GM23338 (cell line): ENCODE measurements around the gene MAST2. TPM values are rescaled to one million over a fixed set of nuclear protein-coding genes. Genes with fewer than 3 reads are reported as not detected.

Experiments used
- ATAC-seq: fragments of 200-7000 bp; cut with Tn5 transposase; 3 replicates; pipeline ENCODE4 v1.9.1; 2020
- DNase-seq: peaks from one replicate; pipeline ENCODE4 v3.0.0-alpha.2; 2015; ENCODE audit warnings: low spot score
- H2AFZ ChIP-seq: fragments of 200-600 bp; sonication (generic); 2 replicates; pipeline ENCODE4 v1.8.0; 2016; ENCODE audit warnings: antibody characterized with exemption, mild to moderate bottlenecking, moderate library complexity
- H3F3A ChIP-seq: fragments of 200-600 bp; sonication (generic); replicated peaks from 2 replicates; pipeline ENCODE4 v1.8.0; 2017; ENCODE audit warnings: antibody characterized with exemption, mixed run types, low read depth
- H3K27ac ChIP-seq: fragments of 200-600 bp; sonication (generic); 2 replicates; pipeline ENCODE4 v1.6.1; 2016; ENCODE audit warnings: low read depth
- H3K27me3 ChIP-seq: fragments of 200-600 bp; sonication (generic); 2 replicates; pipeline ENCODE4 v1.8.0; 2016; ENCODE audit warnings: mild to moderate bottlenecking, mixed run types, moderate library complexity; ENCODE audit not compliant: insufficient read depth
- H3K36me3 ChIP-seq: fragments of 200-600 bp; sonication (generic); 2 replicates; pipeline ENCODE4 v1.8.0; 2016; ENCODE audit warnings: mild to moderate bottlenecking; ENCODE audit not compliant: insufficient read depth
- H3K4me1 ChIP-seq: fragments of 200-600 bp; sonication (generic); 2 replicates; pipeline ENCODE4 v1.8.0; 2016; ENCODE audit warnings: mild to moderate bottlenecking, moderate library complexity; ENCODE audit not compliant: insufficient read depth
- H3K4me2 ChIP-seq: fragments of 200-600 bp; sonication (generic); 2 replicates; pipeline ENCODE4 v1.7.1; 2017; ENCODE audit warnings: mixed run types
- H3K4me3 ChIP-seq: fragments of 200-600 bp; sonication (generic); 2 replicates; pipeline ENCODE4 v1.6.1; 2016; ENCODE audit warnings: mixed run types
- H3K79me2 ChIP-seq: fragments of 200-600 bp; sonication (generic); replicated peaks from 2 replicates; pipeline ENCODE4 v1.8.0; 2017; ENCODE audit warnings: mild to moderate bottlenecking; ENCODE audit not compliant: insufficient read depth
- H3K9me2 ChIP-seq: fragments of 200-600 bp; sonication (generic); 2 replicates; pipeline ENCODE4 v1.8.0; 2017; ENCODE audit not compliant: insufficient read depth
- H4K20me1 ChIP-seq: fragments of 200-600 bp; sonication (generic); replicated peaks from 2 replicates; pipeline ENCODE4 v1.8.0; 2017; ENCODE audit warnings: mild to moderate bottlenecking; ENCODE audit not compliant: insufficient read depth
- H3K27ac Mint-ChIP-seq: 2 replicates; pipeline ENCODE4 v1.8.0; 2020; ENCODE audit warnings: inconsistent platforms, mild to moderate bottlenecking, moderate library complexity, mixed read lengths
- H3K27me3 Mint-ChIP-seq: 3 replicates; pipeline ENCODE4 v1.8.0; 2022; ENCODE audit warnings: low read depth, mild to moderate bottlenecking, moderate library complexity, mixed read lengths, inconsistent platforms; ENCODE audit not compliant: insufficient read depth, poor library complexity
- H3K36me3 Mint-ChIP-seq: 3 replicates; pipeline ENCODE4 v1.8.0; 2021; ENCODE audit warnings: low read depth, mild to moderate bottlenecking, inconsistent platforms, moderate library complexity, mixed read lengths
- H3K4me1 Mint-ChIP-seq: 3 replicates; pipeline ENCODE4 v1.8.0; 2020; ENCODE audit warnings: mild to moderate bottlenecking, inconsistent platforms, mixed read lengths
- H3K4me3 Mint-ChIP-seq: 3 replicates; pipeline ENCODE4 v1.8.0; 2021; ENCODE audit warnings: moderate library complexity, mild to moderate bottlenecking, inconsistent platforms, mixed read lengths
- H3K9me3 Mint-ChIP-seq: 3 replicates; pipeline ENCODE4 v1.8.0; 2020; ENCODE audit warnings: moderate library complexity, mild to moderate bottlenecking, inconsistent platforms, mixed read lengths
- CREB1 ChIP-seq: fragments of 250-450 bp; sonication (Bioruptor Pico); IDR thresholded peaks from 2 replicates; pipeline ENCODE4 v1.5.0; 2020; ENCODE audit warnings: low read depth, mild to moderate bottlenecking, moderate library complexity
- CTCF ChIP-seq, 2 experiments: fragments of 200-600 bp in 1 of 2; sonication (generic) in 1 of 2; conservative IDR thresholded peaks; 2 replicates each; pipeline versions ENCODE4 v1.5.1 to v1.6.1; 2016 to 2017; ENCODE audit warnings: antibody characterized with exemption in 2 of 2, low read depth in 2 of 2, mild to moderate bottlenecking in 2 of 2, moderate library complexity in 1 of 2
- EZH2phosphoT487 ChIP-seq: fragments of 200-600 bp; sonication (generic); IDR thresholded peaks from one replicate; pipeline ENCODE4 v1.8.1; 2018; ENCODE audit warnings: antibody characterized with exemption; ENCODE audit not compliant: unreplicated experiment
- JUNB ChIP-seq: IDR thresholded peaks from one replicate; pipeline ENCODE4 v1.6.1; 2016; ENCODE audit warnings: antibody characterized with exemption; ENCODE audit not compliant: unreplicated experiment
- NANOG ChIP-seq: IDR thresholded peaks from 2 replicates; pipeline ENCODE4 v1.6.1; 2016; ENCODE audit warnings: antibody characterized with exemption, borderline replicate concordance
- STAT1 ChIP-seq: IDR thresholded peaks from one replicate; pipeline ENCODE4 v1.6.1; 2016; ENCODE audit warnings: antibody characterized with exemption; ENCODE audit not compliant: unreplicated experiment
- ZNF114 ChIP-seq: fragments of 250-450 bp; sonication (Bioruptor Pico); IDR thresholded peaks from 2 replicates; pipeline ENCODE4 v1.5.0; 2020; ENCODE audit warnings: mild to moderate bottlenecking, moderate library complexity
- ZNF331 ChIP-seq: fragments of 250-450 bp; sonication (Bioruptor Pico); IDR thresholded peaks from 2 replicates; pipeline ENCODE4 v1.5.0; 2020; ENCODE audit warnings: low read depth, mild to moderate bottlenecking, moderate library complexity
- ZNF462 ChIP-seq: fragments of 250-450 bp; sonication (Bioruptor Pico); IDR thresholded peaks from 2 replicates; pipeline ENCODE4 v1.5.0; 2020; ENCODE audit warnings: mild to moderate bottlenecking, moderate library complexity
- polyA plus RNA-seq: library from polyadenylated mRNA; unstranded; fragments of >200 nt; fragmentation: Nextera tagmentation; extraction: Ambion mirVana; gene quantifications from 2 replicates; pipeline ENCODE4 v1.2.1, GENCODE V29; 2016
- total RNA-seq: library from RNA; depleted of rRNA; stranded (reverse); fragments of >200 nt; shearing (Covaris generic); gene quantifications from 2 replicates; pipeline ENCODE4 v1.2.3, GENCODE V29; 2014

Gene MAST2
- total and polyA plus RNA-seq, 2 experiments from 2014 or later, result 11.5 to 57.7 TPM

GRCh38 chr1:45979778-45980176, 176.4 kb downstream of the MAST2 start:
- Mint-ChIP-seq H3K4me3 (no peak overlapping the region), H3K27ac (no peak overlapping the region), H3K27me3 (peaks cover 2% of the 10 kb centered on the region), H3K9me3 (no peaks in the 10 kb centered on the region; the same call in 2 of the 3 replicates), H3K4me1 (no peaks in the 10 kb centered on the region), H3K36me3 (peaks cover 3% of the 10 kb centered on the region; the same call in 2 of the 3 replicates)
- DNase-seq, result no peak
- Histone ChIP-seq H3K4me1 (no peaks in the 10 kb centered on the region), H3K27me3 (no peaks in the 10 kb centered on the region), H3K36me3 (no peaks in the 10 kb centered on the region), H4K20me1 (no peaks in the 10 kb centered on the region; the same call in none of the 2 replicates), H3F3A (no peaks in the 10 kb centered on the region), H2AFZ (no peak overlapping the region), H3K4me2 (no peak overlapping the region), H3K27ac (no peak overlapping the region), H3K4me3 (no peak overlapping the region), H3K9me2 (no peaks in the 10 kb centered on the region), H3K79me2 (no peaks in the 10 kb centered on the region)
- no peak for TF ChIP-seq ZNF114 (CRISPR knock-in tag)
- TF ChIP-seq CREB1 (CRISPR knock-in tag), result no peak
- TF ChIP-seq CTCF (conservative IDR thresholded peaks at IDR 0.05; ENCODE audit: low read depth in 2 of 2), result no peak
- no peak for TF ChIP-seq STAT1
- TF ChIP-seq EZH2phosphoT487, result no peak
- no peak for TF ChIP-seq ZNF331 (CRISPR knock-in tag)
- TF ChIP-seq ZNF462 (CRISPR knock-in tag), result no peak
- TF ChIP-seq NANOG, result no peak
- no peak for TF ChIP-seq JUNB
- no peak for ATAC-seq
